Measurements from ENCODE around the gene C2CD2. TPM values are rescaled to one million over a fixed set of nuclear protein-coding genes. Genes with fewer than 3 reads are reported as not detected.
A peak's percentile ranks its signal among the peaks of the same experiment; 100 is the strongest.

C2CD2 gene
- total and polyA plus RNA-seq, 10 of the 15 experiments (the other 5 are each of a cell fraction or from before 2014, with no cell fraction given) = 2.2 to 30.9 (median 9.9) TPM

GRCh38 chr21:41876396-41876795 is 77.4 kb downstream of the C2CD2 start:
- intact Hi-C loops (cut with micrococcal nuclease; ENCODE audit: unreplicated experiment) = loop anchor here (5.0 kb wide), 1 partner anchor 131 kb away; no protein-coding TSS in a partner anchor
- BruUV-seq (replicated peaks) = no TSS peak

GRCh38 chr21:41875086-41875485 is 78.7 kb downstream of the C2CD2 start:
- no peak overlapping the region for H3K4me3 ChIP-seq
- H3K27me3 ChIP-seq (replicated peaks in 1 of 2; ENCODE audit: control insufficient read depth in 2 of 2, insufficient read depth in 2 of 2, low read length in 1 of 2) = no peaks in the 10 kb centered on the region
- H3K79me2 ChIP-seq (ENCODE audit: control insufficient read depth, insufficient read depth, low read length) = peaks cover 49% of the 10 kb centered on the region
- H3K9ac ChIP-seq (ENCODE audit: control insufficient read depth, insufficient read depth, low read length) = no peak overlapping the region
- in situ Hi-C loops (cut with MboI) (no loop called here), intact Hi-C loops (cut with micrococcal nuclease; ENCODE audit: unreplicated experiment) (loop anchor here (5.0 kb wide), 1 partner anchor 132 kb away; no protein-coding TSS in a partner anchor)
- no peaks in the 10 kb centered on the region; a peak in 1 of 4 replicates for H3K36me3 ChIP-seq (ENCODE audit: control insufficient read depth in 2 of 2, insufficient read depth in 2 of 2, low read length in 1 of 2)
- POLR2A ChIA-PET = interaction anchor here (0.8 kb wide), 1 partner anchor 50 kb away, joined by 3 read pairs; no protein-coding TSS in a partner anchor
- H3K9me3 ChIP-seq (replicated peaks; ENCODE audit: control insufficient read depth, insufficient read depth, low read length) = no peaks in the 10 kb centered on the region
- no peak overlapping the region for H2AFZ ChIP-seq (ENCODE audit: control insufficient read depth, low read depth, low read length)
- H4K20me1 ChIP-seq (ENCODE audit: control insufficient read depth, insufficient read depth) = no peaks in the 10 kb centered on the region
- BruUV-seq (replicated peaks) = no TSS peak
- peaks cover 27% of the 10 kb centered on the region for H3K4me1 ChIP-seq (ENCODE audit: control insufficient read depth, insufficient read depth, low read length)
- no peak overlapping the region for H3K27ac ChIP-seq (ENCODE audit: control insufficient read depth, insufficient read depth)
- SMC1A ChIA-PET (ENCODE audit: uncharacterized antibody, unreplicated experiment) = interaction anchor here (1.2 to 1.6 kb wide), 5 partner anchors 10 to 130 kb away, joined by 3 to 5 read pairs (median 3); no protein-coding TSS in a partner anchor
- no peak for FAIRE-seq
- RAD21 ChIA-PET (ENCODE audit: unreplicated experiment) = interaction anchor here (1.0 kb wide), 1 partner anchor 137 kb away, joined by 3 read pairs; no protein-coding TSS in a partner anchor
- no peak for ATAC-seq
- no peak for DNase-seq (ENCODE audit: low read depth, low spot score)
- H3K4me2 ChIP-seq (ENCODE audit: control insufficient read depth, insufficient read depth) = no peak overlapping the region
- WGBS (ENCODE audit: insufficient coverage, insufficient replicate concordance, low lambda C conversion rate, missing lambda C conversion rate) = 98% methylated on average over 8 of the region's 8 CpGs
- CTCF ChIA-PET = interaction anchor here (0.8 to 1.8 kb wide), 3 partner anchors 12 to 242 kb away, joined by 3 to 10 read pairs (median 4); no protein-coding TSS in a partner anchor
- no peak for TF ChIP-seq NR2C1 (IDR thresholded peaks at IDR 0.05)
- no peak for TF ChIP-seq CREB1 (IDR thresholded peaks at IDR 0.05; ENCODE audit: low read depth)
- TF ChIP-seq PAX8 (IDR thresholded peaks at IDR 0.05) = no peak
- no peak for TF ChIP-seq EGR1 (IDR thresholded peaks at IDR 0.05; ENCODE audit: borderline replicate concordance in 1 of 2, low read depth in 2 of 2, low read length in 2 of 2)
- TF ChIP-seq SREBF2 (IDR thresholded peaks at IDR 0.05; ENCODE audit: low read length) = no peak
- no peak for TF ChIP-seq HDAC2 (IDR thresholded peaks at IDR 0.05)
- TF ChIP-seq FOS (IDR thresholded peaks at IDR 0.05; ENCODE audit: borderline replicate concordance, extremely low read depth, insufficient read length) = no peak
- TF ChIP-seq, protein P1, sequence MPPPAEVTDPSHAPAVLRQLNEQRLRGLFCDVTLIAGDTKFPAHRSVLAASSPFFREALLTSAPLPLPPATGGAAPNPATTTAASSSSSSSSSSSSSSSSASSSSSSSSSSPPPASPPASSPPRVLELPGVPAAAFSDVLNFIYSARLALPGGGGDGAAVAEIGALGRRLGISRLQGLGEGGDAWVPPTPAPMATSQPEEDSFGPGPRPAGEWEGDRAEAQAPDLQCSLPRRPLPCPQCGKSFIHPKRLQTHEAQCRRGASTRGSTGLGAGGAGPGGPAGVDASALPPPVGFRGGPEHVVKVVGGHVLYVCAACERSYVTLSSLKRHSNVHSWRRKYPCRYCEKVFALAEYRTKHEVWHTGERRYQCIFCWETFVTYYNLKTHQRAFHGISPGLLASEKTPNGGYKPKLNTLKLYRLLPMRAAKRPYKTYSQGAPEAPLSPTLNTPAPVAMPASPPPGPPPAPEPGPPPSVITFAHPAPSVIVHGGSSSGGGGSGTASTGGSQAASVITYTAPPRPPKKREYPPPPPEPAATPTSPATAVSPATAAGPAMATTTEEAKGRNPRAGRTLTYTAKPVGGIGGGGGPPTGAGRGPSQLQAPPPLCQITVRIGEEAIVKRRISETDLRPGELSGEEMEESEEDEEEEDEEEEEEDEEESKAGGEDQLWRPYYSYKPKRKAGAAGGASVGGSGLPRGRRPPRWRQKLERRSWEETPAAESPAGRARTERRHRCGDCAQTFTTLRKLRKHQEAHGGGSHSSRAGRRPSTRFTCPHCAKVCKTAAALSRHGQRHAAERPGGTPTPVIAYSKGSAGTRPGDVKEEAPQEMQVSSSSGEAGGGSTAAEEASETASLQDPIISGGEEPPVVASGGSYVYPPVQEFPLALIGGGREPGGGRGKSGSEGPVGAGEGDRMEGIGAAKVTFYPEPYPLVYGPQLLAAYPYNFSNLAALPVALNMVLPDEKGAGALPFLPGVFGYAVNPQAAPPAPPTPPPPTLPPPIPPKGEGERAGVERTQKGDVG (CRISPR knock-in tag; IDR thresholded peaks at IDR 0.05) = no peak

More at GRCh38 chr21:41876396-41876795, 77.4 kb downstream of the C2CD2 start:
- SMC1A ChIA-PET (ENCODE audit: uncharacterized antibody, unreplicated experiment) = interaction anchor here (1.4 to 4.6 kb wide), 3 partner anchors 48 to 241 kb away, joined by 3 to 51 read pairs (median 19); no protein-coding TSS in a partner anchor
- peak overlapping the region; percentile 43; the same call in 1 of the 2 replicates for H3K4me3 ChIP-seq
- 97% methylated on average over 8 of the region's 8 CpGs for WGBS (ENCODE audit: insufficient coverage, insufficient replicate concordance, low lambda C conversion rate, missing lambda C conversion rate)
- peaks cover 27% of the 10 kb centered on the region for H3K4me1 ChIP-seq (ENCODE audit: control insufficient read depth, insufficient read depth, low read length)
- no peaks in the 10 kb centered on the region for H3K9me3 ChIP-seq (replicated peaks; ENCODE audit: control insufficient read depth, insufficient read depth, low read length)
- TF ChIP-seq TCF3 (IDR thresholded peaks at IDR 0.05; ENCODE audit: borderline replicate concordance, insufficient read depth, low read depth, low read length) = no peak
- no peak for TF ChIP-seq MTA3 (IDR thresholded peaks at IDR 0.05; ENCODE audit: borderline replicate concordance, low read length)
- no peak for TF ChIP-seq MEF2A (IDR thresholded peaks at IDR 0.05; ENCODE audit: insufficient read depth, low read depth, low read length)
- no peak for TF ChIP-seq RUNX3 (IDR thresholded peaks at IDR 0.05; ENCODE audit: low read length)
- no peak for TF ChIP-seq CEBPB (IDR thresholded peaks at IDR 0.05; ENCODE audit: borderline replicate concordance in 1 of 2, low read depth in 2 of 2, low read length in 2 of 2)
- no peak for TF ChIP-seq PAX8 (IDR thresholded peaks at IDR 0.05)
- POLR2A ChIA-PET = no interaction called here
- H4K20me1 ChIP-seq (ENCODE audit: control insufficient read depth, insufficient read depth) = no peaks in the 10 kb centered on the region
- no peak for DNase-seq (ENCODE audit: low read depth, low spot score)
- in situ Hi-C loops (cut with MboI) = no loop called here
- FAIRE-seq = no peak
- no peak for ATAC-seq
- H3K4me2 ChIP-seq (ENCODE audit: control insufficient read depth, insufficient read depth) = peak overlapping the region; percentile 80; the same call in 1 of the 2 replicates
- CTCF ChIA-PET = interaction anchor here (0.9 to 2.6 kb wide), 5 partner anchors 9 to 241 kb away, joined by 3 to 15 read pairs (median 5); no protein-coding TSS in a partner anchor
- H3K79me2 ChIP-seq (ENCODE audit: control insufficient read depth, insufficient read depth, low read length) = peaks cover 49% of the 10 kb centered on the region
- no peaks in the 10 kb centered on the region; a peak in 1 of 4 replicates for H3K36me3 ChIP-seq (ENCODE audit: control insufficient read depth in 2 of 2, insufficient read depth in 2 of 2, low read length in 1 of 2)
- RAD21 ChIA-PET (ENCODE audit: unreplicated experiment) = interaction anchor here (0.7 to 1.8 kb wide), 5 partner anchors 14 to 241 kb away, joined by 3 to 6 read pairs (median 4); no protein-coding TSS in a partner anchor
- H2AFZ ChIP-seq (ENCODE audit: control insufficient read depth, low read depth, low read length) = no peak overlapping the region
- no peaks in the 10 kb centered on the region for H3K27me3 ChIP-seq (replicated peaks in 1 of 2; ENCODE audit: control insufficient read depth in 2 of 2, insufficient read depth in 2 of 2, low read length in 1 of 2)
- H3K9ac ChIP-seq (ENCODE audit: control insufficient read depth, insufficient read depth, low read length) = no peak overlapping the region
- no peak overlapping the region for H3K27ac ChIP-seq (ENCODE audit: control insufficient read depth, insufficient read depth)

Measured in GM12878 (cell line).